Thymus (tissue), 11 donors: ENCODE results near the gene CUX1. TPM values are rescaled to one million over a fixed set of nuclear protein-coding genes. Genes with fewer than 3 reads are reported as not detected.

ENCODE experiments used
- DNase-seq, 9 donors: peaks; one replicate each; pipeline ENCODE4 v3.0.0-alpha.2; 2013; ENCODE audit warnings: low spot score in 9 of 9, low read depth in 6 of 9, missing footprints in 1 of 9
- H3K27ac ChIP-seq, 2 donors: one replicate each; pipeline ENCODE4 v1.5.1; 2013; ENCODE audit warnings: control low read depth in 1 of 2, low read depth in 1 of 2, low read length in 1 of 2, mild to moderate bottlenecking in 1 of 2, moderate library complexity in 1 of 2
- H3K27me3 ChIP-seq, 2 donors: one replicate each; pipeline ENCODE4 v1.5.1; 2013; ENCODE audit warnings: low read length in 1 of 2; ENCODE audit not compliant: control insufficient read depth in 2 of 2, insufficient read depth in 1 of 2
- H3K36me3 ChIP-seq, 2 donors: one replicate each; pipeline ENCODE4 v1.5.1; 2013; ENCODE audit warnings: low read length in 1 of 2, mild to moderate bottlenecking in 1 of 2, moderate library complexity in 1 of 2; ENCODE audit not compliant: control insufficient read depth in 2 of 2, insufficient read depth in 2 of 2
- H3K4me1 ChIP-seq, 2 donors: one replicate each; pipeline ENCODE4 v1.5.1; 2013; ENCODE audit warnings: low read length in 2 of 2; ENCODE audit not compliant: control insufficient read depth in 2 of 2, insufficient read depth in 2 of 2
- H3K4me3 ChIP-seq, 2 donors: one replicate each; pipeline ENCODE4 v1.5.1; 2013; ENCODE audit warnings: low read length in 2 of 2, control low read depth in 1 of 2, mild to moderate bottlenecking in 1 of 2
- H3K9me3 ChIP-seq, 2 donors: one replicate each; pipeline ENCODE4 v1.5.1; 2013; ENCODE audit warnings: low read length in 1 of 2, mild to moderate bottlenecking in 1 of 2; ENCODE audit not compliant: control insufficient read depth in 2 of 2, insufficient read depth in 1 of 2
- WGBS: extraction: QIAGEN DNeasy Blood & Tissue Kit; methylation state at CpG from one replicate; pipeline ENCODE4 v1.1.7; 2013; 5-methylcytosine and 5-hydroxymethylcytosine counted together
- polyA plus RNA-seq: library from polyadenylated mRNA; stranded (reverse); fragments of 200-250 nt; gene quantifications from one replicate; pipeline ENCODE4 v1.2.3, GENCODE V29; 2013
- total RNA-seq: library from RNA; stranded (reverse); fragments of 120-200 nt; gene quantifications from one replicate; pipeline ENCODE4 v1.2.4, GENCODE V29; 2013
- donor health status: healthy.

The CUX1 gene
- total and polyA plus RNA-seq, 2 donors, result 27.8 to 35.0 TPM

GRCh38 chr7:102093599-102094315 lies 276.3 kb downstream of the CUX1 start:
- Histone ChIP-seq H3K4me1 (peaks cover 0 to 2% of the 10 kb centered on the region in 2 donors), H3K27ac (no peak overlapping the region), H3K36me3 (peaks cover 15 to 23% of the 10 kb centered on the region in 2 donors), H3K27me3 (no peaks in the 10 kb centered on the region), H3K9me3 (peaks cover 0 to 1% of the 10 kb centered on the region in 2 donors), H3K4me3 (no peak overlapping the region)
- DNase-seq, result no peak
- WGBS, result 96% methylated on average over 14 of the region's 14 CpGs

GRCh38 chr7:102094316-102094650 lies 276.9 kb downstream of the CUX1 start:
- peaks cover 20 to 28% of the 10 kb centered on the region in 2 donors for H3K36me3 ChIP-seq
- 97% methylated on average over 4 of the region's 4 CpGs for WGBS
- H3K27me3 ChIP-seq, result no peaks in the 10 kb centered on the region
- H3K4me1 ChIP-seq, result peaks cover 0 to 2% of the 10 kb centered on the region in 2 donors
- H3K27ac ChIP-seq, result no peak overlapping the region
- no peak overlapping the region for H3K4me3 ChIP-seq
- H3K9me3 ChIP-seq, result peaks cover 0 to 1% of the 10 kb centered on the region in 2 donors
- no peak for DNase-seq

DNA sequence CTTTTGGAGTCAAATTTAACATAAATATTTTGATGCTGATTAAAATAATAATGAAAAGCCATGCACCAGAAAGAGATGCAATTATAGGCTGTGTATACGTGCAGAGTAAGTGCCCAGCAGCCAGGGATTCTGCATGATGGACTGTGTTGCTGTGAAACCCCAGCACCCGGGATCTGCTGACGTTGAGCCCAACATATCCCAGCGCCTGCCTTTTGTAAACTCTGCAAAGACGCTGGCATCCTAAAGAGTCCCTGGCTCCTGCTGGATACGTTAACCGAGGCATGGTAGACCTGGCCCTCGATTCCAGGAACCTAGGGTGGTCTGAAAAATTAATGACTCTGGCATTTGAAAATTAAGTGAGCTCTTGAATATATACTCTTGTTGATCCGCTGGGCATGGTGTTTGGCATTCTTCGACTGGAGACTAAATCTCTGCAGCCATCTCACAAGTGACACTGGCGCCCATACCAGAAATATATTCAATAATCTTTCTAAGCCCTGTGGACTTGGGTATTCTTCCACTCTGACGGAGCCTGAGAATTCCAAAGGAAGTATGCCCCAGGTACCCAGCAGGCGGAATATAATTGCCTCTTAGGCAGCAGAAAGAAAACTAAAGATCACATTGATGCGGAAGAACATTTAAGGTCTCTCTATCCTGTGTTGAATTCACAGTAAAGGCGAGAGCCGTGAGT lies 278.0 kb downstream of the CUX1 start:
- no peak overlapping the region for H3K27ac ChIP-seq
- no peak for DNase-seq
- H3K27me3 ChIP-seq, result no peaks in the 10 kb centered on the region
- peaks cover 0 to 2% of the 10 kb centered on the region in 2 donors for H3K4me1 ChIP-seq
- H3K9me3 ChIP-seq, result no peaks in the 10 kb centered on the region
- WGBS, result 98% methylated on average over 16 of the region's 16 CpGs
- peaks cover 29 to 30% of the 10 kb centered on the region in 2 donors for H3K36me3 ChIP-seq
- no peak overlapping the region for H3K4me3 ChIP-seq

DNA sequence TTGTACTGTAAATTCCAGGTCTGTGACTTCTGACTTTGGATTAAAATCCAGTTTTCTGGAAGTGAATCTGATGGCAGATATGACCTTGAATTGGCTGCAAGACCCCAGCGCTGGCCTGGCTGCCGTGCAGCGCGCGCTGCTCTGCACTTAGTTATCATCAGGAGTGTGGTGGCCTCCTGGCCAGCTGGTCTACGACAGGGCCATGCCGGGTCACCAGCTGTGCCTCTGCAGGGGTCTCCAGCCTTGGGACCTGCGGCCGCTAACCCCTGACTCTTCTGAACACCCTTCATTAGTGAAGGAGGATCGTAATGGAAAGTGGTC lies 278.5 kb downstream of the CUX1 start:
- no peaks in the 10 kb centered on the region for H3K9me3 ChIP-seq
- peaks cover 33% of the 10 kb centered on the region in 2 donors for H3K36me3 ChIP-seq
- 93% methylated on average over 10 of the region's 10 CpGs for WGBS
- no peak for DNase-seq
- peaks cover 0 to 2% of the 10 kb centered on the region in 2 donors for H3K4me1 ChIP-seq
- no peaks in the 10 kb centered on the region for H3K27me3 ChIP-seq
- H3K27ac ChIP-seq, result no peak overlapping the region
- no peak overlapping the region for H3K4me3 ChIP-seq

GRCh38 chr7:102096706-102097427 lies 279.4 kb downstream of the CUX1 start:
- H3K36me3 ChIP-seq, result peaks cover 40 to 42% of the 10 kb centered on the region in 2 donors
- WGBS, result 96% methylated on average over 19 of the region's 19 CpGs
- H3K4me1 ChIP-seq, result peaks cover 0 to 2% of the 10 kb centered on the region in 2 donors
- no peak overlapping the region for H3K4me3 ChIP-seq
- DNase-seq, result no peak
- no peaks in the 10 kb centered on the region for H3K9me3 ChIP-seq
- H3K27ac ChIP-seq, result no peak overlapping the region
- H3K27me3 ChIP-seq, result no peaks in the 10 kb centered on the region

DNA sequence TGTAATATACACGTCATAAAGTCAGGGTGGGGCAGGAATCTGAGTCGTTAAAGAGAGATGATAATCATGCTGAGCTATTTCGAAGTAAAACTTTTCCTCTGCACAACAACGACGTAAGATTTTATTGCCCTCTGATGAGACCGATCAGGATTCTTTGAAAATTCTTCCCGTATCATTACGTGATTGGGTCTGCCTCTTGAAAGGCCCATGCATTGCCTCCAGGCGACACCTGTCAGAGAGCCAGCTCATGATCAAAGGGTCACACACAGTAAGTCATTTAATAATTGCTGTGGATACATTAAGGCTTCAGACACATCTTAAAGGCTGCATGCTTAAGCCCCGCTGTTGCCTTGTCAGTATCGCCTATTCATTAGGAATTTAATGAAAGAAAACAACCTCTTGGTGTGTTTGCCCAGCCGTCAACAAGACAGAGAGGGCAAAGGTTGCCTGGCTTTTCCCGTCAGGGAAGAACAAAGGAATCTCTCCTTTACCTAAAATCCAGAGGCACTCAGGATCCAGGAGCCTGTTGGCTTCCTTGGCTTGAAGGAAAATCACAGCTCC lies 280.3 kb downstream of the CUX1 start:
- no peak for DNase-seq
- Histone ChIP-seq H3K4me1 (peaks cover 0 to 2% of the 10 kb centered on the region in 2 donors), H3K27ac (no peak overlapping the region), H3K4me3 (no peak overlapping the region), H3K27me3 (no peaks in the 10 kb centered on the region), H3K36me3 (peaks cover 48 to 50% of the 10 kb centered on the region in 2 donors), H3K9me3 (no peaks in the 10 kb centered on the region)
- 86% methylated on average over 13 of the region's 13 CpGs for WGBS

GRCh38 chr7:102098986-102099385 lies 281.6 kb downstream of the CUX1 start:
- Histone ChIP-seq H3K4me1 (no peaks in the 10 kb centered on the region), H3K27ac (no peak overlapping the region), H3K9me3 (no peaks in the 10 kb centered on the region), H3K4me3 (no peak overlapping the region), H3K36me3 (peaks cover 53 to 58% of the 10 kb centered on the region in 2 donors), H3K27me3 (no peaks in the 10 kb centered on the region)
- WGBS, result 96% methylated on average over 6 of the region's 6 CpGs
- DNase-seq, result no peak

- no peak overlapping the region for H3K27ac ChIP-seq
- no peak overlapping the region for H3K4me3 ChIP-seq
- H3K27me3 ChIP-seq, result no peaks in the 10 kb centered on the region
- WGBS, result 97% methylated on average over 3 of the region's 3 CpGs
- peaks cover 58 to 61% of the 10 kb centered on the region in 2 donors for H3K36me3 ChIP-seq
- DNase-seq, result no peak
- H3K4me1 ChIP-seq, result no peaks in the 10 kb centered on the region
- H3K9me3 ChIP-seq, result no peaks in the 10 kb centered on the region
Observed at GRCh38 chr7:102099474-102099873, 282.0 kb downstream of the CUX1 start.

DNA sequence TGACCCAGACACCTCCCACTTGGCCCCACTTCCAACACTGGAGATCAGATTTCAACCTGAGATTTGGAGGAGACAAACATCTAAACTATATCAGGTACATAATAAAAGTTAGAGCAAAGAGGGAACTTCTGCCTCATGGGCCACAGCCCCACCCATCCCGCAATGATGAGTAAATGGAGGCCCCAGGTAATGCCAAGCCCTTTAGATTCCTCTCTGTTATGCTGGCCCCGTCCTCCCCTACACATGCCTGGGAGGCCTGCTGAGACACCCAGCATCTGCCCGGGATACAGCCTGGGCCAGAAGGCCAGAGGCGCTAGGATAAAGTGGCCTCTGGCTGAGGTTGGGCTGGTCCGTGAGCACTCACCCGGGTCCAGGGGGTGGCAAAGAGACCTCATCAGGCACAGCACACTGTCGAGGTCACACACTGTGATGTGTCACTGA lies 283.7 kb downstream of the CUX1 start:
- H3K27ac ChIP-seq, result no peak overlapping the region
- H3K36me3 ChIP-seq, result peaks cover 65 to 66% of the 10 kb centered on the region in 2 donors
- no peaks in the 10 kb centered on the region for H3K9me3 ChIP-seq
- H3K4me3 ChIP-seq, result no peak overlapping the region
- no peaks in the 10 kb centered on the region for H3K4me1 ChIP-seq
- DNase-seq, result no peak
- H3K27me3 ChIP-seq, result no peaks in the 10 kb centered on the region
- WGBS, result 97% methylated on average over 7 of the region's 7 CpGs
